Measurements from ENCODE around the gene HSPB9. TPM values are rescaled to one million over a fixed set of nuclear protein-coding genes. Genes with fewer than 3 reads are reported as not detected.

Gene HSPB9
- total RNA-seq, 1 experiment from 2014 or later = 0.15 TPM

DNA sequence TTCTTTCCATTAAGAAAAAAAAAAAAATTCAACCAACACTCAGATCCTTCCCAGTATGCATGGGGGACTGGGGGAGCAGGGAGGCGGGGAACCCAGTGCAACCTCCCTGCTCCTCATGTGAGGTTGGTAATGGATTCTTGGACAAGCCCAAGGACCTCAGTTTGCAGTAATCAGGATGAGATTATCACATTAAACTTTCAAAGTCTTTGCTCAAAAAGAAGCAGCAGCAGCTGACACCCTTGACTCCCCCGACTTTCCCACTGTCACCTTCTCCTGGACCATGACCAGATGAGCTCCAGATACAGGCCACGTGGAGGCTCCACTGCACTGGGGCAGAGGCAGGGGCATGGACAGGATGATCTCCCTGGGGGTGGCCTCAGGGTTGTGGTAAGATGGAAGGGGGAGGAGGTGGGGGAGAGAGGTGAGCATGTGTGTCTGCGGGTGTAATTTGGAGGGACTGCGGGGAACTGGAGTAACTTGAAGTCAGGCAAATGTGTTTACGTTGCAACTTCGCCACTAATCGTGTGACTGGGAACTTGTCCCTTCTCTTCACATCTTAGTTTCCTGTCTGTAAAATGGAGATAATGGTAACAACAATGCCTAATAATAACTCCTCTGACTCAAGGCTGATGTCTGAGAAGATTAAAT is 44.1 kb upstream of the HSPB9 start:
- Histone ChIP-seq H3K9me3 (ENCODE audit: control insufficient read depth, low read depth, low read length) (no peaks in the 10 kb centered on the region), H3T11ph (ENCODE audit: low read length) (no peak overlapping the region), H4K8ac (replicated peaks; ENCODE audit: insufficient read length, low read depth, low read length) (no peak overlapping the region), H3K23me2 (ENCODE audit: insufficient read length, low read depth, low read length, poor library complexity, severe bottlenecking) (no peaks in the 10 kb centered on the region), H3K56ac (ENCODE audit: insufficient read length, low read depth, low read length) (no peak overlapping the region), H3K23ac (ENCODE audit: insufficient read length, low read depth, low read length) (no peak overlapping the region), H2BK5ac (ENCODE audit: insufficient read length, low read length) (no peak overlapping the region), H2BK20ac (ENCODE audit: low read depth, low read length, poor library complexity, severe bottlenecking) (no peak overlapping the region), H3K4ac (ENCODE audit: low read depth, low read length) (no peak overlapping the region), H3K4me1 (ENCODE audit: insufficient read depth, low read length) (no peaks in the 10 kb centered on the region), H3K9ac (ENCODE audit: extremely low read depth, insufficient read length, low read length) (no peak overlapping the region), H2BK15ac (ENCODE audit: low read depth, low read length) (no peak overlapping the region), H3K14ac (ENCODE audit: insufficient read depth, low read length) (no peak overlapping the region), H4K5ac (ENCODE audit: insufficient read length, low read depth, low read length) (no peak overlapping the region), H2BK12ac (ENCODE audit: insufficient read length, low read depth, low read length) (no peak overlapping the region), H2AK5ac (ENCODE audit: insufficient read length, low read length) (no peak overlapping the region), H3K18ac (ENCODE audit: insufficient read length, low read depth, low read length) (no peak overlapping the region), H4K91ac (ENCODE audit: insufficient read length, low read depth, low read length) (no peak overlapping the region), H3K4me2 (ENCODE audit: insufficient read depth, insufficient read length, low read length) (no peak overlapping the region), H3K79me2 (ENCODE audit: insufficient read depth, low read length) (no peaks in the 10 kb centered on the region), H3K27ac (ENCODE audit: insufficient read length, low read depth, low read length) (no peak overlapping the region), H4K20me1 (ENCODE audit: control insufficient read depth, insufficient read depth, insufficient read length) (no peaks in the 10 kb centered on the region), H2AFZ (ENCODE audit: low read length) (no peak overlapping the region), H3K27me3 (ENCODE audit: insufficient read depth, low read length) (no peaks in the 10 kb centered on the region), H2BK120ac (ENCODE audit: low read depth, low read length, poor library complexity, severe bottlenecking) (no peak overlapping the region), H3K79me1 (ENCODE audit: insufficient read depth, low read depth, low read length, poor library complexity, severe bottlenecking) (no peaks in the 10 kb centered on the region)
- Mint-ChIP-seq H3K27me3 (ENCODE audit: low read depth) (no peaks in the 10 kb centered on the region; the same call in 1 of the 2 replicates), H3K27ac (no peak overlapping the region; a peak in 2 of 7 replicates), H3K9me3 (no peaks in the 10 kb centered on the region), H3K4me3 (no peak overlapping the region), H3K4me1 (peaks cover 10 to 19% of the 10 kb centered on the region in 2 experiments), H3K36me3 (ENCODE audit: insufficient read depth in 1 of 3, low read depth in 3 of 3) (no peaks in the 10 kb centered on the region; a peak in 1 of 7 replicates)
- WGBS (ENCODE audit: extremely low coverage, insufficient read length, low lambda C conversion rate) = no CpG with 5 or more reads among the region's 8 CpGs
- no peak for DNase-seq
- TF ChIP-seq, protein P1, sequence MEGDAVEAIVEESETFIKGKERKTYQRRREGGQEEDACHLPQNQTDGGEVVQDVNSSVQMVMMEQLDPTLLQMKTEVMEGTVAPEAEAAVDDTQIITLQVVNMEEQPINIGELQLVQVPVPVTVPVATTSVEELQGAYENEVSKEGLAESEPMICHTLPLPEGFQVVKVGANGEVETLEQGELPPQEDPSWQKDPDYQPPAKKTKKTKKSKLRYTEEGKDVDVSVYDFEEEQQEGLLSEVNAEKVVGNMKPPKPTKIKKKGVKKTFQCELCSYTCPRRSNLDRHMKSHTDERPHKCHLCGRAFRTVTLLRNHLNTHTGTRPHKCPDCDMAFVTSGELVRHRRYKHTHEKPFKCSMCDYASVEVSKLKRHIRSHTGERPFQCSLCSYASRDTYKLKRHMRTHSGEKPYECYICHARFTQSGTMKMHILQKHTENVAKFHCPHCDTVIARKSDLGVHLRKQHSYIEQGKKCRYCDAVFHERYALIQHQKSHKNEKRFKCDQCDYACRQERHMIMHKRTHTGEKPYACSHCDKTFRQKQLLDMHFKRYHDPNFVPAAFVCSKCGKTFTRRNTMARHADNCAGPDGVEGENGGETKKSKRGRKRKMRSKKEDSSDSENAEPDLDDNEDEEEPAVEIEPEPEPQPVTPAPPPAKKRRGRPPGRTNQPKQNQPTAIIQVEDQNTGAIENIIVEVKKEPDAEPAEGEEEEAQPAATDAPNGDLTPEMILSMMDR (conservative IDR thresholded peaks at IDR 0.05) = no peak
